Measurements from ENCODE around the gene NPIPB8. TPM values are rescaled to one million over a fixed set of nuclear protein-coding genes. Genes with fewer than 3 reads are reported as not detected.
"Not testable (repeated sequence)": the region's sequence is repeated elsewhere in the genome, so short reads cannot be mapped to it uniquely, and the experiment has no call there.

Gene NPIPB8
- total and polyA plus RNA-seq, 9 of the 15 experiments (the other 6 are each of a cell fraction or from before 2014, with no cell fraction given) = 0.16 TPM; not detected in 8

DNA sequence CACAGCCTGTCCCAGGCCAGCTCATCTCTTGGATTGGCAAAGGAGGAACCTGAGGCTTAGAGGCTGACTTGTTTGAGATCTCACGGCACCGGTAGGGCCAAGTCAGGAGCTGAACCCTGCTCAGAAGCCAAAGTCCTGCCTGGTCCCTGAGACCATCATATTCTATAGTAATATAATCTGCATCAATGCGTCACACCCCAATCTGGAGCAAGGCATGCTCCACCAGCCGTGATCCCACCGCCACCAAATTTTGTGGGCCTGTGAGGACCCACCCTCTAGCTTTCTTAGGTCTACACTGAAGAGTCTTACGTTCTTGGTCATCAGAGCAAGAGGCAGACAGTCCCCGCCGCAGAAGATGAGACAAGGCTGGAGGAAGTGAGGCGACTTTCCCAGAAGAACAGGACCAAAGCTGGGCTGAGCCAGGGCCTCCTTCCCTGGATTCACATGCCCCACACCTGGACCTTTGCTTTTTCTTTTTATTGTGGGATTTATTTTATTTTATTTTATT, 30.7 kb upstream of the NPIPB8 start (continued):
- TF ChIP-seq NR0B1 (IDR thresholded peaks at IDR 0.05; ENCODE audit: partially characterized antibody) = no peak

DNA sequence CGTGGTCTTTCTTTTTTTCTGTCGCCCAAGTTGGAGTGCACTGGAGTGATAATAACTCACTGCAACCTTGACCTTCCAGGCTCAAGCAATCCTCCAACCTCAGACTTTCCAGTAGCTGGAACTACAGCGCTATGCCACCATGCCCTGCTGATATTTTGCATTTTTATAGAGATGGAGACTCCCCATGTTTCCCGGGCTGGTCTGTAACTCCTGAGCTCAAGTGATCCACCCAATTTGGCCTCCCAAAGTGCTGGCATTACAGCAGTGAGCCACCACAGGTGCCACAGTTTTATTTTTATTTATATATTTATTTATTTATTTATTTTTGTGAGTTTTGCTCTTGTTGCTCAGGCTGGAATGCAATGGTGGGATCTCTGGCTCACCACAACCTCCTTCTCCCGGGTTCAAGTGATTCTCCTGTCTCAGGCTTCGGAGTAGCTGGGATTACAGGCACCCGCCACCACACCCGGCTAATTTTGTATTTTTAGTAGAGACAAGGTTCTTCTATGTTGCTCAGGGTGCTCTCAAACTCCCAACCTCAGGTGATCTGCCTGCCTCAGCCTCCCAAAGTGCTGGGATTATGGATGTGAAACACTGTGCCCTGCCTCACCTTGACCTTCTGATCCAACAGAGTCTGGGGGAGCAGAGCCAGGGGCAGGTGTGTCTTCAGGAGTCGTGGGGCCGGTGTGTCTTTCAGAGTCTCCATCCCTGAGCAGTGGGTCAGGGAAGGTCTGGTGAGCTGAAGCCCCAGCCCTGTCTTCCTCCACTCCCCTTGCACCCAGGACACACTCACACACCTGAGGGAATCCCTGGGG, 30.0 kb upstream of the NPIPB8 start:
- H3K9me1 ChIP-seq (ENCODE audit: control insufficient read depth, insufficient read depth, low read length); BruUV-seq (replicated peaks); CTCF ChIA-PET (ENCODE audit: low intra/inter-chr PET ratio); H3K79me2 ChIP-seq (ENCODE audit: control insufficient read depth, insufficient read depth, low read length); H3K36me3 ChIP-seq (ENCODE audit: control insufficient read depth, insufficient read depth, low read length); H3K4me2 ChIP-seq (ENCODE audit: insufficient read depth, low read length); H4K20me1 ChIP-seq (replicated peaks; ENCODE audit: control insufficient read depth, insufficient read depth, low read length); H3K9ac ChIP-seq (ENCODE audit: insufficient read depth in 1 of 2, low read depth in 2 of 2, low read length in 2 of 2); H3K9me3 ChIP-seq (replicated peaks; ENCODE audit: control insufficient read depth, insufficient read depth, low read depth, low read length); H3K27ac ChIP-seq (ENCODE audit: extremely low read depth, low read depth, low read length); H3K4me3 ChIP-seq; ATAC-seq; H2AFZ ChIP-seq (ENCODE audit: low read depth, low read length); intact Hi-C loops (cut with micrococcal nuclease); DNase-seq (ENCODE audit: extremely low read depth in 1 of 4, low spot score in 3 of 4); FAIRE-seq; H3K27me3 ChIP-seq (ENCODE audit: control insufficient read depth in 2 of 2, insufficient read depth in 2 of 2, low read length in 2 of 2): not testable (repeated sequence)
- peaks cover 6 to 17% of the 10 kb centered on the region in 2 experiments; a peak in 3 of 5 replicates for H3K4me1 ChIP-seq (replicated peaks in 1 of 2; ENCODE audit: control insufficient read depth in 2 of 2, insufficient read depth in 2 of 2, low read length in 2 of 2)
- WGBS (ENCODE audit: insufficient coverage, low coverage, missing lambda C conversion rate) = 77% methylated on average over 9 of the region's 10 CpGs
- in situ Hi-C loops (cut with MboI) = loop anchor here (25.0 kb wide), 4 partner anchors 104 to 1604 kb away; partner anchors contain the start of genes EIF3C and EIF3CL
- POLR2A ChIA-PET = interaction anchor here (0.7 kb wide), 1 partner anchor 404 kb away, joined by 3 read pairs; no protein-coding TSS in a partner anchor

GRCh38 chr16:28608496-28608808, 29.4 kb upstream of the NPIPB8 start:
- H3K9me1 ChIP-seq (ENCODE audit: control insufficient read depth, insufficient read depth, low read length); H4K20me1 ChIP-seq (replicated peaks; ENCODE audit: control insufficient read depth, insufficient read depth, low read length); H3K27me3 ChIP-seq (ENCODE audit: control insufficient read depth in 2 of 2, insufficient read depth in 2 of 2, low read length in 2 of 2); H2AFZ ChIP-seq (ENCODE audit: low read depth, low read length); H3K36me3 ChIP-seq (ENCODE audit: control insufficient read depth, insufficient read depth, low read length); H3K4me3 ChIP-seq; BruUV-seq (replicated peaks); DNase-seq (ENCODE audit: extremely low read depth in 1 of 4, low spot score in 3 of 4); H3K9me3 ChIP-seq (replicated peaks; ENCODE audit: control insufficient read depth, insufficient read depth, low read depth, low read length); H3K4me2 ChIP-seq (ENCODE audit: insufficient read depth, low read length); H3K79me2 ChIP-seq (ENCODE audit: control insufficient read depth, insufficient read depth, low read length); CTCF ChIA-PET (ENCODE audit: low intra/inter-chr PET ratio); intact Hi-C loops (cut with micrococcal nuclease); H3K27ac ChIP-seq (ENCODE audit: extremely low read depth, low read depth, low read length); ATAC-seq; FAIRE-seq: not testable (repeated sequence)
- in situ Hi-C loops (cut with MboI) = loop anchor here (25.0 kb wide), 4 partner anchors 104 to 1604 kb away; partner anchors contain the start of genes EIF3C and EIF3CL
- no CpG with 5 or more reads among the region's 7 CpGs for WGBS (ENCODE audit: insufficient coverage, low coverage, missing lambda C conversion rate)
- Histone ChIP-seq H3K9ac (ENCODE audit: insufficient read depth in 1 of 2, low read depth in 2 of 2, low read length in 2 of 2) (peak overlapping the region in 1 of 2 experiments; percentile 9; a peak in 1 of 4 replicates), H3K4me1 (replicated peaks in 1 of 2; ENCODE audit: control insufficient read depth in 2 of 2, insufficient read depth in 2 of 2, low read length in 2 of 2) (peaks cover 6 to 17% of the 10 kb centered on the region in 2 experiments; a peak in 3 of 5 replicates)
- POLR2A ChIA-PET = interaction anchor here (0.7 kb wide), 1 partner anchor 403 kb away, joined by 3 read pairs; no protein-coding TSS in a partner anchor

All from K562 (cell line).